Endothelial cell of umbilical vein (primary cell): ENCODE data around the gene RCOR2. TPM values are rescaled to one million over a fixed set of nuclear protein-coding genes. Genes with fewer than 3 reads are reported as not detected.

Source experiments
- BruUV-seq: library from RNA; stranded (reverse); fragments of 400-500 nt; replicated peaks from 2 replicates; lab custom pipeline; 2021; lab: Mats Ljungman, UMichigan
- CTCF ChIA-PET: fragments of 300-600, 350-600 bp; sonication (Branson Sonifier 250); formaldehyde crosslinking; loops from one replicate; lab custom pipeline; 2021; ENCODE audit warnings: antibody characterized with exemption, inconsistent platforms; lab: Charles Lee
- POLR2A ChIA-PET: fragments of 300-600, 350-600 bp; sonication (Branson Sonifier 250); formaldehyde crosslinking; loops from one replicate; lab custom pipeline; 2021; ENCODE audit warnings: antibody characterized with exemption, inconsistent platforms; lab: Charles Lee
- DNase-seq: peaks from one replicate; pipeline ENCODE4 v3.0.0-alpha.2; 2011; ENCODE audit warnings: low read depth, low spot score
- FAIRE-seq: peaks from 2 replicates; lab custom pipeline; 2011; peaks lifted over from hg19 to GRCh38; lab: Jason Lieb, UNC
- H2AFZ ChIP-seq: 2 replicates; pipeline ENCODE4 v1.6.0; 2012; ENCODE audit warnings: low read depth, low read length, control low read depth, inconsistent platforms
- H3K27ac ChIP-seq: 2 replicates; pipeline ENCODE4 v1.5.1; 2011; ENCODE audit warnings: low read depth, mild to moderate bottlenecking, control low read depth, low read length, moderate library complexity; ENCODE audit not compliant: insufficient read depth
- H3K27me3 ChIP-seq, 2 experiments: 2 replicates each; pipeline versions ENCODE4 v1.6.0 to v1.6.1; 2011; ENCODE audit warnings: low read length in 2 of 2, mixed read lengths in 1 of 2; ENCODE audit not compliant: control insufficient read depth in 2 of 2, insufficient read depth in 2 of 2
- H3K36me3 ChIP-seq, 2 experiments: 2 replicates in 1 of 2; 3 replicates in 1 of 2; pipeline ENCODE4 v1.5.1; 2011; ENCODE audit warnings: low read length in 2 of 2, mild to moderate bottlenecking in 1 of 2, moderate library complexity in 1 of 2; ENCODE audit not compliant: control insufficient read depth in 2 of 2, insufficient read depth in 2 of 2; ENCODE audit errors: extremely low read depth in 1 of 2
- H3K4me1 ChIP-seq: 3 replicates; pipeline ENCODE4 v1.5.1; 2011; ENCODE audit warnings: mild to moderate bottlenecking, low read length; ENCODE audit not compliant: control insufficient read depth, insufficient read depth; ENCODE audit errors: extremely low read depth
- H3K4me2 ChIP-seq: 2 replicates; pipeline ENCODE4 v1.6.1; 2011; ENCODE audit warnings: low read length, control low read depth, mixed read lengths; ENCODE audit not compliant: insufficient read depth
- H3K4me3 ChIP-seq, 3 experiments: fragments of 200-600 bp in 1 of 3; sonication (generic), shearing (Covaris generic) in 1 of 3; replicated peaks in 1 of 3; 2 replicates each; pipeline ENCODE4 v1.5.1; 2011 to 2016; ENCODE audit warnings: control low read depth in 3 of 3, low read length in 3 of 3, mild to moderate bottlenecking in 2 of 3, inconsistent platforms in 1 of 3, low read depth in 1 of 3, moderate library complexity in 1 of 3; ENCODE audit not compliant: insufficient read depth in 1 of 3
- H3K79me2 ChIP-seq: 2 replicates; pipeline ENCODE4 v1.6.0; 2012; ENCODE audit warnings: low read length, inconsistent platforms; ENCODE audit not compliant: control insufficient read depth, insufficient read depth
- H3K9ac ChIP-seq: replicated peaks from 2 replicates; pipeline ENCODE3; 2011; ENCODE audit warnings: low read length, control low read depth; ENCODE audit not compliant: insufficient read depth; ENCODE audit errors: extremely low read depth
- H3K9me1 ChIP-seq: replicated peaks from 3 replicates; pipeline ENCODE4 v1.6.0; 2011; ENCODE audit warnings: mild to moderate bottlenecking, low read length; ENCODE audit not compliant: control insufficient read depth, insufficient read depth; ENCODE audit errors: extremely low read depth
- H3K9me3 ChIP-seq: replicated peaks from 2 replicates; pipeline ENCODE4 v1.5.1; 2012; ENCODE audit warnings: low read length, inconsistent platforms; ENCODE audit not compliant: control insufficient read depth, insufficient read depth
- H4K20me1 ChIP-seq: replicated peaks from 2 replicates; pipeline ENCODE3; 2011; ENCODE audit warnings: mild to moderate bottlenecking, low read length; ENCODE audit not compliant: control insufficient read depth, insufficient read depth; ENCODE audit errors: extremely low read depth
- EZH2 ChIP-seq: IDR thresholded peaks from 2 replicates; pipeline ENCODE4 v1.6.1; 2012; ENCODE audit warnings: borderline replicate concordance, low read depth, mild to moderate bottlenecking, moderate library complexity, low read length, inconsistent platforms; ENCODE audit not compliant: severe bottlenecking
- FOS ChIP-seq: IDR thresholded peaks from 2 replicates; pipeline ENCODE4 v1.6.1; 2011; ENCODE audit warnings: mild to moderate bottlenecking, low read length, moderate library complexity, borderline replicate concordance; ENCODE audit not compliant: insufficient read depth
- GATA2 ChIP-seq: IDR thresholded peaks from 2 replicates; pipeline ENCODE4 v1.7.0; 2011; ENCODE audit warnings: low read depth, mild to moderate bottlenecking, moderate library complexity, mixed read lengths, low read length; ENCODE audit not compliant: insufficient read length, insufficient read depth
- JUN ChIP-seq: IDR thresholded peaks from 2 replicates; pipeline ENCODE4 v1.6.1; 2011; ENCODE audit warnings: borderline replicate concordance, low read depth; ENCODE audit not compliant: insufficient read length, insufficient read depth
- MYC ChIP-seq: IDR thresholded peaks from one replicate; pipeline ENCODE4 v1.6.1; 2011; ENCODE audit warnings: mild to moderate bottlenecking, low read depth, low read length
- POLR2A ChIP-seq: IDR thresholded peaks from 2 replicates; pipeline ENCODE4 v1.6.1; 2012; ENCODE audit warnings: low read depth, mild to moderate bottlenecking, control low read depth, low read length
- POLR2AphosphoS5 ChIP-seq: IDR thresholded peaks from 2 replicates; pipeline ENCODE4 v1.6.1; 2012; ENCODE audit warnings: low read depth, mild to moderate bottlenecking, control low read depth, low read length, moderate library complexity; ENCODE audit not compliant: insufficient read depth
- dilution Hi-C: fragments of 300-500 bp; cut with MboI; formaldehyde crosslinking; loops from one replicate; pipeline ENCODE4 v1.15.0; 2019; ENCODE audit warnings: low sequenced_read_pairs; ENCODE audit not compliant: extremely low pct_ligation_motif_present
- intact Hi-C: fragments of 100-400 bp; cut with micrococcal nuclease; formaldehyde crosslinking; loops from one replicate; pipeline ENCODE4 v1.10.0; 2022
- polyA plus RNA-seq, 4 experiments: library from polyadenylated mRNA; depleted of rRNA in 3 of 4; stranded (reverse) in 3 of 4; unstranded in 1 of 4; fragments of >200 nt; gene quantifications; 2 replicates each; pipeline versions ENCODE4 v1.2.1 to v1.2.3, GENCODE V29; 2011 to 2012; ENCODE audit warnings: missing spikeins in 1 of 4
- total RNA-seq: library from RNA; stranded (reverse); gene quantifications from 2 replicates; pipeline ENCODE4 v1.2.3, GENCODE V29; 2021
- TF ChIP-seq, protein P1 (sequence below), 2 donors: IDR thresholded peaks; 1 replicate in 1 of 2; 2 replicates in 1 of 2; pipeline ENCODE4 v1.5.1; 2011; ENCODE audit warnings: low read length in 2 of 2, mild to moderate bottlenecking in 2 of 2, moderate library complexity in 2 of 2, control low read depth in 1 of 2, inconsistent platforms in 1 of 2, low read depth in 1 of 2; ENCODE audit not compliant: insufficient read depth in 1 of 2; ENCODE audit errors: extremely low read depth in 1 of 2
- TF ChIP-seq, protein P2 (sequence below): IDR thresholded peaks from 2 replicates; pipeline ENCODE4 v1.6.1; 2011; ENCODE audit not compliant: insufficient read depth, insufficient read length

Gene RCOR2
- total and polyA plus RNA-seq, 2 donors (not counting 3 experiments of a cell fraction or from before 2014, with no cell fraction given): 0.13 to 0.63 TPM

DNA sequence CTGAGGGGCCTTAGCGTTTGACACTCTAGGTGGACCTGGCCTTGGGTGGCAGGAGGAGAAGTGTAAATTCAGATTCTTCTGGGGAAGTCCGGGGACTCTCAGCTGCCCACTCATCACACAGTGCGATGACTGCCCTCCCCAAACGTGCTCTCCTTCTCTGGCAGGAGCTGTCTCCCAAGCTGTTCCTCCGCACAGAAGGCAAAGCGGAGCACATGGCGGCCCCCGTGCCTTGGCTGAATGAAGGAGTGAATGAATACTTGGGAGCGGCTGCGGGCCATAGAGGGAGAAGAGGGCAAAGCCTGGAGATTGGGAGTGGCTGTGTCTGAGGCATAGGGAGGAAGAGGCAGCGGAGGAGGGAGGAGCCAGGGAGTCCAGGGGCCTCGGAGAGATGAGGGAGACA lies 14.9 kb upstream of the RCOR2 start:
- Histone ChIP-seq H3K4me1 (no peaks in the 10 kb centered on the region), H4K20me1 (no peaks in the 10 kb centered on the region), H2AFZ (no peak overlapping the region), H3K9me3 (no peaks in the 10 kb centered on the region), H3K9me1 (no peaks in the 10 kb centered on the region), H3K36me3 (no peaks in the 10 kb centered on the region), H3K4me2 (no peak overlapping the region), H3K27ac (no peak overlapping the region), H3K27me3 (peaks cover 4% of the 10 kb centered on the region in 2 experiments), H3K79me2 (no peaks in the 10 kb centered on the region), H3K4me3 (no peak overlapping the region), H3K9ac (no peak overlapping the region)
- BruUV-seq: no TSS peak
- no peak for FAIRE-seq
- CTCF ChIA-PET: interaction anchor here (1.1 to 3.1 kb wide), 2 partner anchors 11 to 96 kb away, joined by 3 to 11 read pairs; no protein-coding TSS in a partner anchor
- DNase-seq: no peak
- TF ChIP-seq POLR2A (no peak), MYC (no peak), FOS (no peak), EZH2 (no peak), GATA2 (no peak), POLR2AphosphoS5 (no peak), JUN (no peak)
- TF ChIP-seq, protein P1, sequence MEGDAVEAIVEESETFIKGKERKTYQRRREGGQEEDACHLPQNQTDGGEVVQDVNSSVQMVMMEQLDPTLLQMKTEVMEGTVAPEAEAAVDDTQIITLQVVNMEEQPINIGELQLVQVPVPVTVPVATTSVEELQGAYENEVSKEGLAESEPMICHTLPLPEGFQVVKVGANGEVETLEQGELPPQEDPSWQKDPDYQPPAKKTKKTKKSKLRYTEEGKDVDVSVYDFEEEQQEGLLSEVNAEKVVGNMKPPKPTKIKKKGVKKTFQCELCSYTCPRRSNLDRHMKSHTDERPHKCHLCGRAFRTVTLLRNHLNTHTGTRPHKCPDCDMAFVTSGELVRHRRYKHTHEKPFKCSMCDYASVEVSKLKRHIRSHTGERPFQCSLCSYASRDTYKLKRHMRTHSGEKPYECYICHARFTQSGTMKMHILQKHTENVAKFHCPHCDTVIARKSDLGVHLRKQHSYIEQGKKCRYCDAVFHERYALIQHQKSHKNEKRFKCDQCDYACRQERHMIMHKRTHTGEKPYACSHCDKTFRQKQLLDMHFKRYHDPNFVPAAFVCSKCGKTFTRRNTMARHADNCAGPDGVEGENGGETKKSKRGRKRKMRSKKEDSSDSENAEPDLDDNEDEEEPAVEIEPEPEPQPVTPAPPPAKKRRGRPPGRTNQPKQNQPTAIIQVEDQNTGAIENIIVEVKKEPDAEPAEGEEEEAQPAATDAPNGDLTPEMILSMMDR (IDR thresholded peaks at IDR 0.05; ENCODE audit: extremely low read depth in 1 of 2, insufficient read depth in 1 of 2, low read depth in 1 of 2, low read length in 2 of 2): no peak
- TF ChIP-seq, protein P2, sequence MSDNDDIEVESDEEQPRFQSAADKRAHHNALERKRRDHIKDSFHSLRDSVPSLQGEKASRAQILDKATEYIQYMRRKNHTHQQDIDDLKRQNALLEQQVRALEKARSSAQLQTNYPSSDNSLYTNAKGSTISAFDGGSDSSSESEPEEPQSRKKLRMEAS: no peak
- dilution Hi-C loops: no loop called here
- intact Hi-C loops: no loop called here
- POLR2A ChIA-PET: no interaction called here
